Amygdala (tissue), 56 donors: ENCODE measurements around the gene SNRNP70.
"Not testable (repeated sequence)": the region's sequence is repeated elsewhere in the genome, so short reads cannot be mapped to it uniquely, and the experiment has no call there.

Experiments used
- DNase-seq, 56 donors: peaks; one replicate each; lab custom pipeline; 2025; lab: John Stamatoyannopoulos, UW

Gene SNRNP70, protein sequence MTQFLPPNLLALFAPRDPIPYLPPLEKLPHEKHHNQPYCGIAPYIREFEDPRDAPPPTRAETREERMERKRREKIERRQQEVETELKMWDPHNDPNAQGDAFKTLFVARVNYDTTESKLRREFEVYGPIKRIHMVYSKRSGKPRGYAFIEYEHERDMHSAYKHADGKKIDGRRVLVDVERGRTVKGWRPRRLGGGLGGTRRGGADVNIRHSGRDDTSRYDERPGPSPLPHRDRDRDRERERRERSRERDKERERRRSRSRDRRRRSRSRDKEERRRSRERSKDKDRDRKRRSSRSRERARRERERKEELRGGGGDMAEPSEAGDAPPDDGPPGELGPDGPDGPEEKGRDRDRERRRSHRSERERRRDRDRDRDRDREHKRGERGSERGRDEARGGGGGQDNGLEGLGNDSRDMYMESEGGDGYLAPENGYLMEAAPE

GRCh38 chr19:49085020-49085867, at the start of gene SNRNP70:
Gene SNRNP70, plus strand, starts transcription at chr19:49085451. Its CDS starts 964 bp downstream, at chr19:49086415.
- DNase-seq: peak; percentile 89 to 100 (median 96)

DNA sequence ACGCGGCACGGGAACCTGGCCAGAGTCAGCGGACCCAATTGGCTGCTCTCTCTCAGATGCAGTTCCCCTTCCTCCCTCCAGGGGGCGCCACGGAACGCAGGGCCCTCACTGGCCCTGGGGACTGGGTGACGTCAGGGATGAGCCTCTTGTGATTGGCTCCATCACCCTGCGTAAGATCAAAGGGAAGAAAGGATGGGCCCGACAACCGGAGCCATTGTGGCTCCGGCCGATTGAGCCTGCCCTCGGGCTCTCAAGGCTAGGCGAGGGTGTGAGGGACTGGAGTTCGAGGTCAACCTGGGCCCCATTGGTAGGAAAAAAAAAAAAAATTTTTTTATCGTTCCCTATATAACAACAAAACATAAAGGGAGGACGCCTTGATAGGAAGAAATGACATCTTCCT, 48.4 kb upstream of the SNRNP70 start, which contains the start of gene CGB1:
Gene CGB1, minus strand, starts transcription at position 81 of the 400 bp plus-strand sequence. CDS start 184 bp downstream, outside the sequence.
- not testable (repeated sequence) for DNase-seq

DNA sequence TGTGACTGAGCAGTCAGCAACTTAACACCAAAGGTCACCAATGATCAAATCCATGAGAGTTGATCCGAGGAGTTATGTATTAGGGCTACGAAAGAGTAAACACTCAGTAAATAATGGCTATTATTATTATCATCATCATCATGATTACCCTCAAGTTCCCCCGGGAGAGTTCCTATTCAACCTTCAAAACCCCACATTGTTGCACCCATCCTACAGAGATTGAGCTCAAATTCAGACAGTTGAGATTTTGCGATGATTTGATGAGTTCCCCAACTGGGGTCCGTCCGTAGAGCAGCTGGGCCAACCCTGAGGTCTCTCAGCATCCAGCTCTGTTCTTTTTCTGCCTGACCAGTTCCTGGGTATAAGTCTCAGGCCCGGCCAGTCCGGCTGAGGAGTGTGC, 47.1 kb upstream of the SNRNP70 start:
- not testable (repeated sequence) for DNase-seq

- not testable (repeated sequence) for DNase-seq
These were observed 46.5 kb upstream of the SNRNP70 start for GRCh38 chr19:49038557-49039276.

DNA sequence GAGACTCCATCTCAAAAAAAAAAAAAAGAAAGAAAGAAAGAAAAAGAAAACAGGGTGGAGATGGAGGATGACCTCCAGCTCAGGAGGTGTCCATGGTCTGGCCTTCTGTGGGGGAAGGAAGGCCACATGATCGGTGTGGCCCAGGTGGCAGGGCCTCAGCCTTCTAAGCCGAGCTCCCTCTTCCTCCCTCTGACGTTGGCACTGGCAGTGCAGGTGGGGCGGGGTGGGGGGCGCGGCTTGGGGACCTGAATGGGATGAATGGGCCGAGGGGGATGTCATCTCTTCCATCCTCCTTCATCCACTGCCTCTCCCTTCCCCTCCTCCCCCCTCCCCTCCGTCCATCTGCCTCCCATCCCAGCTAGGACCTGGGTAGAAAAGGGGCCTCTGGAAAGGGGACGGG, 45.5 kb upstream of the SNRNP70 start:
- not testable (repeated sequence) for DNase-seq

DNA sequence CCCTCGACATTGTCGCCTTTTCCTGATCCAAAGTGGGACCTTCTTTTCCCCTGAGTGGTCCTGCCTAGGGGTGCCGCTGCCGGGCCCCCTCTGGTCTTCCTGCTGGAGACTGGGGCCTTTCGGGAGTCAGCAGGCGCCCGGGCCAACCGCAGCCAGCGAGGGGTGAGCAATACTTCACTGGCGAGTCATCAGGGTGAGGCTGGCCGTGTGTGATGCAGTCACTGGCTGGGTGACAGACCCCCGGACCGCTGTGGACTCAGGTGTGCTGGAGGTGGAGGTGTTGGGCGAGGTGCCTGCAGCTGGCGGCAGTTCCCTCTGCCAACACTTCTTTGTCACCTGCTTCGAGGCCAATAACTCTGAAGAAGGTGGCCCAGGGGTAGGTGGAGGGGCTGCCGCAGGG, 43.1 kb upstream of the SNRNP70 start:
- DNase-seq: no peak

DNA sequence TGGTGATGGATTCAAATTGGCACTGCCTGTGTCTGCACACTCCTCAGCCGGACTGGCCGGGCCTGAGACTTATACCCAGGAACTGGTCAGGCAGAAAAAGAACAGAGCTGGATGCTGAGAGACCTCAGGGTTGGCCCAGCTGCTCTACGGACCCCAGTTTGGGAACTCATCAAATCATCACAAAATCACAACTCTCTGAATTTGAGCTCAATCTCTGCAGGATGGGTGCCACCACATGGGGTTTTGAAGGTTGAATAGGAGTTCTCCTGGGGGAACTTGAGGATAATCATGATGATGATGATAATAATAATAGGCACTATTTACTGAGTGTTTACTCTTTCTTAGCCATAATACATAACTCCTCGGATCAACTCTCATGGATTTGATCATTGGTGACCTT, 42.6 kb upstream of the SNRNP70 start:
- not testable (repeated sequence) for DNase-seq

DNA sequence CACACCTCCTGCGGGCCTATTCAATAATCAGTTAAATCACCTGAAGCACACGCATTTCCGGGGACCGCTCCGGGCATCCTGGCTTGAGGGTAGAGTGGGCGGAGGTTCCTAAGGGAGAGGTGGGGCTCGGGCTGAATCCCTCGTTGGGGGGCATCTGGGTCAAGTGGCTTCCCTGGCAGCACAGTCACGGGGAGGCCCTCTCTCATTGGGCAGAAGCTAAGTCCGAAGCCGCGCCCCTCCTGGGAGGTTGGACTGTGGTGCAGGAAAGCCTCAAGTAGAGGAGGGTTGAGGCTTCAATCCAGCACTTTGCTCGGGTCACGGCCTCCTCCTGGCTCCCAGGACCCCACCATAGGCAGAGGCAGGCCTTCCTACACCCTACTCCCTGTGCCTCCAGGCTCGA, 41.7 kb upstream of the SNRNP70 start, which contains the start of gene CGB5:
Gene CGB5, plus strand, starts transcription at position 301 of the 400 bp plus-strand sequence. CDS start 362 bp downstream, outside the sequence.
- not testable (repeated sequence) for DNase-seq

- DNase-seq: not testable (repeated sequence)
These were observed 36.2 kb upstream of the SNRNP70 start, which contains the start of gene CGB8 for GRCh38 chr19:49049011-49049410. Gene CGB8, minus strand, starts transcription at chr19:49049111. Its CDS starts 372 bp downstream, at chr19:49048739.

- not testable (repeated sequence) for DNase-seq
These were observed 35.4 kb upstream of the SNRNP70 start for GRCh38 chr19:49049834-49050233.

DNA sequence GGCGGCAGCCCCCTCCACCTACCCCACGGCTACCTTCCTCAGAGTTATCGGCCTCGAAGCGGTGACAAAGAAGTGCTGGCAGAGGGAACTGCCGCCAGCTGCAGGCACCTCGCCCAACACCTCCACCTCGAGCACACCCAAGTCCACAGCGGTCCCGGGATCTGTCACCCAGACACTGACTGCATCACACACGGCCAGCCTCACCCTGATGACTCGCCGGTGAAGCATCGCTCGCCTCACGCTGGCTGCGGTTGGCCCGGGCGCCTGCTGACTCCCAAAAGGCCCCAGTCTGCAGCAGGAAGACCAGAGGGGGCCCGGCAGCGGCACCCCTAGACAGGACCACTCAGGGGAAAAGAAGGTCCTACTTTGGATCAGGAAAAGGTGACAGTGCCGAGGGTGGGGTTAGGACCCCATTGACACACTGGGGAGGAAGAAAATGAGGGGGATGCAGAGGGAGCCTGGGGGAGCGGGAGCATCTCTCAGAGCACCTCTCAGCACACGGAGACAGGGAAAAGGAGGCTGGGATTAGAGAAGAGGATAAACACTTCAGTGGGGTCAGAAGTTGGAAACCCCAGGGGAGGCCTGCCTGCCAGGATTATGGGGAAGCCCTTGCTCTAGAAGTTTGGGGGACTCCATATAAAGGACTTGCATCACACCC, 34.7 kb upstream of the SNRNP70 start:
- not testable (repeated sequence) for DNase-seq

- DNase-seq: peak in 9 of 56 donors; percentile 2 to 33 (median 5)
These were observed 28.9 kb upstream of the SNRNP70 start for GRCh38 chr19:49056101-49056901.

- DNase-seq: not testable (repeated sequence)
These were observed 28.2 kb upstream of the SNRNP70 start for GRCh38 chr19:49056902-49057596.

- DNase-seq: peak in 5 of 56 donors; percentile 4 to 26 (median 19)
These were observed 27.5 kb upstream of the SNRNP70 start, which contains the start of gene CGB7 for GRCh38 chr19:49057636-49058234. Gene CGB7, minus strand, starts transcription at chr19:49057749. Its CDS starts 2,374 bp downstream, at chr19:49055375.

DNA sequence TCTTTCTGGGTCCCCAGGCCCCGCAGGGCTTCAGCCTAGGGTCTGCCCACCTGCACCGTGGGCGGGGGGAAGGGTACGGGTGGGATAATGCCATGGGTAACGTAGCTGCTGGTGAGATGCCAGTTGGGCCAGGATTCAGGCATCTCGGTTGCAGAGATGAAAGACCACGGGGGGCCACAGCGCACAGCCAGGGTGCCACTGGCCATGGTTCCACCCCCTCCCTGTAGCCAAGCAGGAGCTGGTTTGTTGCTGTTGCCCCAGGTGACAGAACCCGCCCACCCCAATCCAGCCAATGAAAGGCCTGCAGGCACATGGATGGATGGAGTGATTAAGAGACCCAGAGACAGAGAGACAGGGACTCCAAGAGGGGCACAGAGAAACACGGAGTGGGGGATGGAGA, 26.7 kb upstream of the SNRNP70 start:
- DNase-seq: peak in 1 of 56 donors; percentile 17

- no peak for DNase-seq
These were observed 26.2 kb upstream of the SNRNP70 start for GRCh38 chr19:49059053-49059452.

- no peak for DNase-seq
These were observed 24.3 kb upstream of the SNRNP70 start for GRCh38 chr19:49061000-49061399.
